GM04504 (cell line): Measurements from ENCODE around the gene SCAPER.
"Not testable (repeated sequence)": the region's sequence is repeated elsewhere in the genome, so short reads cannot be mapped to it uniquely, and the experiment has no call there.

Experiments
- DNase-seq: peaks from one replicate; pipeline ENCODE4 v3.0.0-alpha.2; 2012; ENCODE audit warnings: low read depth

Gene SCAPER

GRCh38 chr15:76904461-76905012 lies 603 bp downstream of the SCAPER start:
- DNase-seq, result peak; percentile 1

- DNase-seq, result peak; percentile 3
These were observed 1.9 kb downstream of the SCAPER start for GRCh38 chr15:76903251-76903681.

GRCh38 chr15:76901965-76902364 lies 3.2 kb downstream of the SCAPER start:
- no peak for DNase-seq

GRCh38 chr15:76899931-76900310 lies 5.2 kb downstream of the SCAPER start:
- not testable (repeated sequence) for DNase-seq

- not testable (repeated sequence) for DNase-seq
These were observed 5.8 kb downstream of the SCAPER start for GRCh38 chr15:76899176-76899930.

- no peak for DNase-seq
These were observed 7.0 kb downstream of the SCAPER start for GRCh38 chr15:76898102-76898501.

GRCh38 chr15:76894174-76894573 lies 11.0 kb downstream of the SCAPER start:
- no peak for DNase-seq

- DNase-seq, result not testable (repeated sequence)
These were observed 12.3 kb downstream of the SCAPER start for GRCh38 chr15:76892836-76893235.

GRCh38 chr15:76887280-76888141 lies 17.6 kb downstream of the SCAPER start:
- DNase-seq, result not testable (repeated sequence)

GRCh38 chr15:76885212-76885611 lies 19.9 kb downstream of the SCAPER start:
- no peak for DNase-seq

- DNase-seq, result no peak
These were observed 29.2 kb downstream of the SCAPER start for GRCh38 chr15:76875911-76876310.

- not testable (repeated sequence) for DNase-seq
These were observed 32.1 kb downstream of the SCAPER start for GRCh38 chr15:76873066-76873465.

- no peak for DNase-seq
These were observed 33.2 kb downstream of the SCAPER start for GRCh38 chr15:76871930-76872329.

- no peak for DNase-seq
These were observed 36.4 kb downstream of the SCAPER start for GRCh38 chr15:76868740-76869139.

GRCh38 chr15:76866716-76867321 lies 38.3 kb downstream of the SCAPER start:
- peak; percentile 18 for DNase-seq

GRCh38 chr15:76866008-76866407 lies 39.1 kb downstream of the SCAPER start:
- peak; percentile 10 for DNase-seq

- DNase-seq, result no peak
These were observed 39.6 kb downstream of the SCAPER start for GRCh38 chr15:76865548-76865991.

GRCh38 chr15:76864586-76864985 lies 40.6 kb downstream of the SCAPER start:
- no peak for DNase-seq

GRCh38 chr15:76863693-76864092 lies 41.4 kb downstream of the SCAPER start:
- DNase-seq, result no peak

GRCh38 chr15:76863123-76863522 lies 42.0 kb downstream of the SCAPER start:
- DNase-seq, result no peak

GRCh38 chr15:76861815-76862397 lies 43.2 kb downstream of the SCAPER start:
- DNase-seq, result no peak

- DNase-seq, result no peak
These were observed 44.9 kb downstream of the SCAPER start for GRCh38 chr15:76860201-76860600.
